HG03159 (cell line): ENCODE measurements around the gene PRSS2.
A peak's percentile ranks its signal among the peaks of the same experiment; 100 is the strongest.

ENCODE experiments used
- ATAC-seq: cut with Tn5 transposase; IDR thresholded peaks from one replicate; pipeline ENCODE4 v1.9.1; 2021; ENCODE audit warnings: mild to moderate bottlenecking, moderate library complexity; ENCODE audit not compliant: unreplicated experiment

PRSS2 gene

DNA sequence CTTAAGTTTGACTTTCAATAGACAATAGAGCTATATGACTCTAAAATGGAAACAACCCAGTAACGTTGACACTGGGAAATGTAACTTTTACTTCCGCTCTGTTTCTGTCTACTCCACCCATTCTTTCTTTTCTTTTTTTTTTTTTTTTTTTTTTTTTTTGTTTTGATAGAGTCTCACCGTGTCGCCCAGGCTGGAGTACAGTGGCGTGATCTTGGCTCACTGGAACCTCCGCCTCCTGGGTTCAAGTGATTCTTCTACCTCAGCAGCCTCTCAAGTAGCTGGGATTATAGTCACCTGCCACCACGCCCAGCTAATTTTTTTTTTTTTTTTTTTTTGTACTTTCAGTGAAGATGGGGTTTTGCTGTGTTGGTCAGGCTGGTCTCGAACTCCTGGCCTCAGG is 13.9 kb downstream of the PRSS2 start:
- no peak for ATAC-seq

DNA sequence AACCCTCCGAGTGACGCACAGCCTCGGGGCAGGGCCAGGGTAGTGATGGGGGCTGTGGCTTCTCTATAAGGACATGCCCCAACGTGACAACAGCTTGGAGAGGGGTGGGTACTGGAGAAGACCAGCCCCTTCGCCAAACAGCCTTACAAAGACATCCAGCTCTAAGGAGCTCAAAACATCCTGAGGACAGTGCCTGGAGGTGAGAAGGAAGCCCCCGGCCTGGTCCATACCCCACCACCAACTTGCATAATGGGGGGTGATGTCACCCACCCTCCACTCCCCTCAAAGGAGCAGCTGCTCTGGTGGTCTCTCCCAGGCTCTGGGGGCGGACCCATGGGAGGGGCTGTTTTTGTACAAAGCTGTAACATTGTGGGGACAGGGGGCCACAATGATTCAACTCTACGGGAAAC is 15.1 kb downstream of the PRSS2 start:
- ATAC-seq, result no peak

DNA sequence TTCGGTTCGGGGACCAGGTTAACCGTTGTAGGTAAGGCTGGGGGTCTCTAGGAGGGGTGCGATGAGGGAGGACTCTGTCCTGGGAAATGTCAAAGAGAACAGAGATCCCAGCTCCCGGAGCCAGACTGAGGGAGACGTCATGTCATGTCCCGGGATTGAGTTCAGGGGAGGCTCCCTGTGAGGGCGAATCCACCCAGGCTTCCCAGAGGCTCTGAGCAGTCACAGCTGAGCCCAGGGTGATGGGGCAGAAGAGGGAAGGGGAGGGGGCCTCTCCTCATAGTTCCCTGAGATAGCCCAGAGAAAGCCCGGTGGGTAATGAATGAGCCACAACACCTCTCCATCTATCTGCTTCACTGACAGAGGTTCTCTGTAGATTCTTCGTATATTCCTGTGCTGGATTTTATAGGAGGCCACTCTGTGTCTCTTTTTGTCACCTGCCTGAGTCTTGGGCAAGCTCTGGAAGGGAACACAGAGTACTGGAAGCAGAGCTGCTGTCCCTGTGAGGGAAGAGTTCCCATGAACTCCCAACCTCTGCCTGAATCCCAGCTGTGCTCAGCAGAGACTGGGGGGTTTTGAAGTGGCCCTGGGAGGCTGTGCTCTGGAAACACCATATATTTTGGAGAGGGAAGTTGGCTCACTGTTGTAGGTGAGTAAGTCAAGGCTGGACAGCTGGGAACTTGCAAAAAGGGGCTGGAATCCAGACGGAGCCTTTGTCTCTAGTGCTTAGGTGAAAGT is 16.4 kb downstream of the PRSS2 start:
- no peak for ATAC-seq

DNA sequence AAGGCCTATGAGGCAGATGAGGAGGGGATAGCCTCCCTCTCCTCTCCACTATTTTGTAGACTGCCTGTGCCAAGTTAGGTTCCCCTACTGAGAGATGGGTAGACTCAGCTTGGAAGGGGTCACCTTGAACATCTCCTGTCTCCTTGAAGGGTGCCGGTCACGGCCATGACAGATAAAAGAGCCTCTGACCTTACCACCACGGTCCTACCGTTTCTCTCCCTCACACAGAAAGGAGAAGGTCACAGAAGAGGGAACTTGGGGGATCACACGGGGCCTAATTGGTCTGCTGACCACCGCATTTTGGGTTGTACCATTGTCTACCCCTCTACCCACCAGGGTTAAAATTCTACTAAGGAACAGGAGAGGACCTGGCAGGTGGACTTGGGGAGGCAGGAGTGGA is 17.0 kb downstream of the PRSS2 start:
- ATAC-seq, result no peak

DNA sequence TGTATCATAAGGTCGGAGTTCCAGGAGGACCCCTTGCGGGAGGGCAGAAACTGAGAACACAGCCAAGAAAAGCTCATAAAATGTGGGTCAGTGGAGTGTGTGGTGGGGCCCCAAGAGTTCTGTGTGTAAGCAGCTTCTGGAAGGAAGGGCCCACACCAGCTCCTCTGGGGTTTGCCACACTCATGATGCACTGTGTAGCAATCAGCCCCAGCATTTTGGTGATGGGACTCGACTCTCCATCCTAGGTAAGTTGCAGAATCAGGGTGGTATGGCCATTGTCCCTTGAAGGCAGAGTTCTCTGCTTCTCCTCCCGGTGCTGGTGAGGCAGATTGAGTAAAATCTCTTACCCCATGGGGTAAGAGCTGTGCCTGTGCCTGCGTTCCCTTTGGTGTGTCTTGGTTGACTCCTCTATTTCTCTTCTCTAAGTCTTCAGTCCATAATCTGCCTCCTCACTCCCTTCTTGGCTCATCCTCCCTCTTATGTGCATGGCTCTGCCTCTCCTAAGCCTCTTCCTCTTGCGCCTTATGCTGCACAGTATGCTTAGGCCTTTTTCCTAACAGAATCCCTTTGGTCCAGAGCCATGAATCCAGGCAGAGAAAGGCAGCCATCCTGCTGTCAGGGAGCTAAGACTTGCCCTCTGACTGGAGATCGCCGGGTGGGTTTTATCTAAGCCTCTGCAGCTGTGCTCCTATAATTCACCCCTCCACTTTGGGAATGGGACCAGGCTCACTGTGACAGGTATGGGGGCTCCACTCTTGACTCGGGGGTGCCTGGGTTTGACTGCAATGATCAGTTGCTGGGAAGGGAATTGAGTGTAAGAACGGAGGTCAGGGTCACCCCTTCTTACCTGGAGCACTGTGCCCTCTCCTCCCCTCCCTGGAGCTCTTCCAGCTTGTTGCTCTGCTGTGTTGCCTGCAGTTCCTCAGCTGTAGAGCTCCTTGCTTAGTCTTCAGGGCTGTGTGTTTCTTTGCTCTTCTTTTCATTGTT is 17.8 kb downstream of the PRSS2 start:
- ATAC-seq, result no peak

DNA sequence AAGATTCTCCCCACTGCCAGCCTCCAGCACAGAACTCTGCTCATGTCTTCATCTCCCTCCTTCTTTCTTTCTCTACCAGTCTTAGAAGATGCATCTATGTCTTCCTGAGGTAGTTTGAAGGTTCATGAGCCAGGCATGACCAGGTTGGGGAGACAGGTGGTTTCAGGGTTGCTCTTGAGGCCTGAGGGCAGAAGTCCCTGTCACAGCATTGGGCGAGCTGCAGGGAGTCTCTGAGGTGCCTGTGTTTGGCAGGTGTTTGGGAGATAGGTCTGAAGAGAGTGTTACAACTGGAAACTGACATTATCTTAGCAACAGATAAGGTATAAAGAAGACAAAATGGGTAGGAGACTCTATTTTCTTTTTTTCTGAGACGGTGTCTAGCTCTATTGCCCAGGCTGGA is 18.7 kb downstream of the PRSS2 start:
- no peak for ATAC-seq

DNA sequence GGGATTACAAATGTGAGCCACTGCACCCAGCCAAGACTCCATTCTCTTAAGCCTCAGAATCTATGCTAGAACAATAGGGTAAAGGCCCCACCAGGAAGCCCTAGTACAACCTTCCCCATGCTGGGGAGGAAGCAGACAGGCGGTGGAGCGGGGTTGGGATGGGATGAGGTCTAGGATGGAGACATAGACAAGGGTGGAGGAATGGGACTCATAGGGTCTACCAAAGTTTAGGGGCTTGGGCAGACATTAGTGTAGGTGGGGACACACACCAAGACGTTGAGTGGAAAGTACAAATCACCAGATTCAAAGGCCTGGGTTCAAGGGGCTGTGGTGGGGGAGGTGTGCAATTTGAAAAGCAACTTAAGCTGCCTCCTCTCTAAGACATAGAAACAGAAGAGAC is 19.3 kb downstream of the PRSS2 start:
- ATAC-seq, result no peak

DNA sequence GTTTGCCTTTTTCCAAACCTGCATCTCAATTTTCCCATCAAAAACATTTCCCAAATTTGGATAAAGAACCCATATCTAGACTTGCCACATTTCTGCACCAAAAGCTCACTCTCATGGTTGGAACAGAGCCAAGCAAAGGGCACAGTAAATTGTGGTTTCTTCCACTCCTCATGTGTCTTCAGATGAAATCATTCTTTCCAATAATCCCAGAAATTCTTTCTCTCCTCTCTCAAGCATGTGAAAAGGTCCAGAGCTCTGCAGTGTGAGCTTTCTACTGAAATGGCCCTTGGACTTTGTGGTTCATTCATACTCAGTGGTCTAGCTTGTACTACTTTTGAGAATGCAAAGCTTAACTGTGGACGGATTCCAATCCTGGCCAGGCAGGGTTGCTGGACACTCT is 19.8 kb downstream of the PRSS2 start:
- ATAC-seq, result no peak

DNA sequence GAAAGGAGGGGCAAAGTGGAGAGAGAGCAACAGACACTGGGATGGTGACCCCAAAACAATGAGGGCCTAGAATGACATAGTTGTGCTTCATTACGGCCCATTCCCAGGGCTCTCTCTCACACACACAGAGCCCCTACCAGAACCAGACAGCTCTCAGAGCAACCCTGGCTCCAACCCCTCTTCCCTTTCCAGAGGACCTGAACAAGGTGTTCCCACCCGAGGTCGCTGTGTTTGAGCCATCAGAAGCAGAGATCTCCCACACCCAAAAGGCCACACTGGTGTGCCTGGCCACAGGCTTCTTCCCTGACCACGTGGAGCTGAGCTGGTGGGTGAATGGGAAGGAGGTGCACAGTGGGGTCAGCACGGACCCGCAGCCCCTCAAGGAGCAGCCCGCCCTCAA is 20.7 kb downstream of the PRSS2 start:
- no peak for ATAC-seq

DNA sequence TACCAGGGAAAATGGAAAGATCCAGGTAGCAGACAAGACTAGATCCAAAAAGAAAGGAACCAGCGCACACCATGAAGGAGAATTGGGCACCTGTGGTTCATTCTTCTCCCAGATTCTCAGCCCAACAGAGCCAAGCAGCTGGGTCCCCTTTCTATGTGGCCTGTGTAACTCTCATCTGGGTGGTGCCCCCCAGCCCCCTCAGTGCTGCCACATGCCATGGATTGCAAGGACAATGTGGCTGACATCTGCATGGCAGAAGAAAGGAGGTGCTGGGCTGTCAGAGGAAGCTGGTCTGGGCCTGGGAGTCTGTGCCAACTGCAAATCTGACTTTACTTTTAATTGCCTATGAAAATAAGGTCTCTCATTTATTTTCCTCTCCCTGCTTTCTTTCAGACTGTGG is 21.4 kb downstream of the PRSS2 start:
- no peak for ATAC-seq

DNA sequence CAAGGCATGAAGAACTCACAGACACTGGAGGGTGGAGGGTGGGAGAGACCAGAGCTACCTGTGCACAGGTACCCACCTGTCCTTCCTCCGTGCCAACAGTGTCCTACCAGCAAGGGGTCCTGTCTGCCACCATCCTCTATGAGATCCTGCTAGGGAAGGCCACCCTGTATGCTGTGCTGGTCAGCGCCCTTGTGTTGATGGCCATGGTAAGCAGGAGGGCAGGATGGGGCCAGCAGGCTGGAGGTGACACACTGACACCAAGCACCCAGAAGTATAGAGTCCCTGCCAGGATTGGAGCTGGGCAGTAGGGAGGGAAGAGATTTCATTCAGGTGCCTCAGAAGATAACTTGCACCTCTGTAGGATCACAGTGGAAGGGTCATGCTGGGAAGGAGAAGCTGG is 21.8 kb downstream of the PRSS2 start:
- no peak for ATAC-seq

DNA sequence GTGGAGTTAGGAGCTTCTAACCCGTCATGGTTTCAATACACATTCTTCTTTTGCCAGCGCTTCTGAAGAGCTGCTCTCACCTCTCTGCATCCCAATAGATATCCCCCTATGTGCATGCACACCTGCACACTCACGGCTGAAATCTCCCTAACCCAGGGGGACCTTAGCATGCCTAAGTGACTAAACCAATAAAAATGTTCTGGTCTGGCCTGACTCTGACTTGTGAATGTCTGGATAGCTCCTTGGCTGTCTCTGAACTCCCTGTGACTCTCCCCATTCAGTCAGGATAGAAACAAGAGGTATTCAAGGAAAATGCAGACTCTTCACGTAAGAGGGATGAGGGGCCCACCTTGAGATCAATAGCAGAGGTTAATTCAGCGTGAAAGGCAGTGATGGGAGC is 22.4 kb downstream of the PRSS2 start:
- ATAC-seq, result no peak

DNA sequence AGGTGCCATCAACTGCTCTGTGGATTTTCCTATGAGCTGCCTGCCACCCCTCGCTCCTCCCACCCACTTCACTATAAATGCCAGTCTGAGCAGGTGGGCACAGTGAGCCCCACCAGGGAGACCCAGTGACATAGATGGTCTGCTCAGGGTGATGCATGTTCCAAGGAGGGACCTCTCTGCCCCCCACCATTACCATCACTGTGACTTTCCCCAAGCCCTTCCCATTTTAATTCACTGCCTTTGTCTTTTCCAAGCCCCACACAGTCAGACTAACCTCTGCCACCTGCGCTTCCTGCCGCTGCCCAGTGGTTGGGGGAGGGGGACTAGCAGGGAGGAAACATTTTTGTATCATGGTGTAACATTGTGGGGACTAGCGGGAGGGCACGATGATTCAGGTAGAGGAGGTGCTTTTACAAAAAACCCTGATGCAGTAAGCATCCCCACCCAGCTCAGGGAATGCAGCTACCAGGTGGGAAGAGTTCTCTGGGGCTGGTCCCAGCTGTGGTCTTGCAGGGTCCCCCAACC is 24.6 kb downstream of the PRSS2 start:
- ATAC-seq, result no peak

DNA sequence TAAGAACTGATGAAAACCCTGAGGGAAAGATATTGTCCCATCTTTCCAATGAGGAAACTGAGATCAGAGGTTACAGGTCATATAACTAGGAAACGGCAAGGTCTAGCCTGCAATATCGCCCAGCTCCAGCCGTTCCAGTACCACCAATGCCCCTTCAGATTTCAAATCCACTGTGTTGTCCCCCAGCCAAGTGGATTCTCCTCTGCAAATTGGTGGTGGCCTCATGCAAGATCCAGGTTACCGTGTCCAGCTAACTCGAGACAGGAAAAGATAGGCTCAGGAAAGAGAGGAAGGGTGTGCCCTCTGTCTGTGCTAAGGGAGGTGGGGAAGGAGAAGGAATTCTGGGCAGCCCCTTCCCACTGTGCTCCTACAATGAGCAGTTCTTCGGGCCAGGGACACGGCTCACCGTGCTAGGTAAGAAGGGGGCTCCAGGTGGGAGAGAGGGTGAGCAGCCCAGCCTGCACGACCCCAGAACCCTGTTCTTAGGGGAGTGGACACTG is 25.3 kb downstream of the PRSS2 start:
- no peak for ATAC-seq

DNA sequence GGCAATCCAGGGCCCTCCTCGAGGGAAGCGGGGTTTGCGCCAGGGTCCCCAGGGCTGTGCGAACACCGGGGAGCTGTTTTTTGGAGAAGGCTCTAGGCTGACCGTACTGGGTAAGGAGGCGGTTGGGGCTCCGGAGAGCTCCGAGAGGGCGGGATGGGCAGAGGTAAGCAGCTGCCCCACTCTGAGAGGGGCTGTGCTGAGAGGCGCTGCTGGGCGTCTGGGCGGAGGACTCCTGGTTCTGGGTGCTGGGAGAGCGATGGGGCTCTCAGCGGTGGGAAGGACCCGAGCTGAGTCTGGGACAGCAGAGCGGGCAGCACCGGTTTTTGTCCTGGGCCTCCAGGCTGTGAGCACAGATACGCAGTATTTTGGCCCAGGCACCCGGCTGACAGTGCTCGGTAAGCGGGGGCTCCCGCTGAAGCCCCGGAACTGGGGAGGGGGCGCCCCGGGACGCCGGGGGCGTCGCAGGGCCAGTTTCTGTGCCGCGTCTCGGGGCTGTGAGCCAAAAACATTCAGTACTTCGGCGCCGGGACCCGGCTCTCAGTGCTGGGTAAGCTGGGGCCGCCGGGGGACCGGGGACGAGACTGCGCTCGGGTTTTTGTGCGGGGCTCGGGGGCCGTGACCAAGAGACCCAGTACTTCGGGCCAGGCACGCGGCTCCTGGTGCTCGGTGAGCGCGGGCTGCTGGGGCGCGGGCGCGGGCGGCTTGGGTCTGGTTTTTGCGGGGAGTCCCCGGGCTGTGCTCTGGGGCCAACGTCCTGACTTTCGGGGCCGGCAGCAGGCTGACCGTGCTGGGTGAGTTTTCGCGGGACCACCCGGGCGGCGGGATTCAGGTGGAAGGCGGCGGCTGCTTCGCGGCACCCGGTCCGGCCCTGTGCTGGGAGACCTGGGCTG is 26.0 kb downstream of the PRSS2 start:
- ATAC-seq, result peak; percentile 55

DNA sequence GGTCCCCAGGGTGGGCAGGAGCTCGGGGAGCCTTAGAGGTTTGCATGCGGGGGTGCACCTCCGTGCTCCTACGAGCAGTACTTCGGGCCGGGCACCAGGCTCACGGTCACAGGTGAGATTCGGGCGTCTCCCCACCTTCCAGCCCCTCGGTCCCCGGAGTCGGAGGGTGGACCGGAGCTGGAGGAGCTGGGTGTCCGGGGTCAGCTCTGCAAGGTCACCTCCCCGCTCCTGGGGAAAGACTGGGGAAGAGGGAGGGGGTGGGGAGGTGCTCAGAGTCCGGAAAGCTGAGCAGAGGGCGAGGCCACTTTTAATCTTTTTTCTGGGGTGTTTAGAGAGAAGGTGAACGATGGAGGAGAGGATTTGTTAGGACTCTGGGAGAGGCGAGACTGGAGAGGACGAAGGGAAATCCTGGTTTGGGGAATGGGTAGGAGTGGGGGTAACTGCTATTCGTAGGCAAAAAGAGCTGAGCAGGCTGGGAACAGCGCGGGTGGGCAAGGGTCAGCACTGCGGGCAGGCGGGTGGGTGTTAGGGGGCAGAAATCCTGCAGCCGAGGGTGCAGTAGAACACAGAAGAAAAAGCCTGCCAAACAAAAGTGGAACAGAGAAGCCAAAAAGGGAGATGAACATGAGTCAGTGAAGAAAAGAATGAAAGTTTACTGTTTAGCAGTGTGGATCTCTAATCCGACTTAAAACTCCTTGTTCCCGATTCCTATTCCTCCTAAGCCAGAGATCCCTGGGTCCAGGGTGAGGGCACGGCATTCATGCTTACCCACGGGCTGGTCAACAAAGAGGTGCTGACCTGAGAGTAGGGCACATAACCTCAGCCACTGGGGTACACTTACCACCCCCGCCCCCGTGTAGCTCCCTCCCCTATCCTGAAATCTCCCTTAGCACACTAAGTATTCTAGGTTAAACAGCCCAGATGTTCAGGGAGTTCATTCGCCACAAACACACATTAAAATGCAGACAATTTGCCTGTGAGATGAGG is 26.9 kb downstream of the PRSS2 start:
- peak; percentile 37 for ATAC-seq

DNA sequence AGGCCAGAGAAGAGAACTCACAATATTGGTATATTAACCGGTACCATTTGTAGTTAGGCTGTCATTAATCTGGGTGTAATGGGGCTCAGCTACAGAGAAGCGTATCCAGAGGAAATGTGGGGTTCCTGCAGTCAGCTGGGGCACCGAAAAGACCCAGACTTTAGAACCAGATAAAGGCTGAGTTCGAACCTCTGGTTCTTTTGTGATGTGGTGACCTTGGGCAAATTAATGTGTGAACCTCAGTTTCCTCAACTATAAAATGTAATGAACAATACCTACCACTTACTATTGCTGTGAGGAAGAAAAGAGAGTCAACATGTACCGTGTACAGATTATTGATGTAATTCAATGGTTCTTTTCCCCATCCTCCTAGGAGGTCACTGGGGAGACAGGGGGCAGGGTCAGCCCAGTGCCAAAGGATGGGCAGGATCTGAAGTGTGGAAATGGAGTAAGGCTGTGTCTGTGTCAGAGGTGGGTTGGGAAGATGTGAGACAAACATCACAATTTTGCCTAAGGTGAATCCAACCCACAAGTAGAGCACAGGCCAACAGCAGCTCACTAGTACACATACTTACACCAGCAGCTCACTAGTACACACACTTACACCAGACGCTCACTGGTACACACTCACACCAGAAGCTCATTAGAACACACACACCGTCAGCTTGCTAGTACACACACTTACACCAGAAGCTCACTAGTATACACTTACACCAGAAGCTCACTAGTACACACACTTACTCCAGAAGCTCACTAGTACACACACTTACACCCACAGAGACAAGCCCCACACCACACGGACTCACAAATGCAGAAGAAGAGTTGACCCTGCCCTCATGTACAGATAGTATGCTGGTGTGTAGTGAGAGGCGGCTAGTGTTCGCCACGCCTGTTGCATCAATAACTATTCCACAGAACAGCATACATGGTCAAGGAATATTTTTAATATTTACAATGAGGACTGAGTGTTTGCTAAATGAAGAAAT is 28.0 kb downstream of the PRSS2 start:
- ATAC-seq, result no peak

DNA sequence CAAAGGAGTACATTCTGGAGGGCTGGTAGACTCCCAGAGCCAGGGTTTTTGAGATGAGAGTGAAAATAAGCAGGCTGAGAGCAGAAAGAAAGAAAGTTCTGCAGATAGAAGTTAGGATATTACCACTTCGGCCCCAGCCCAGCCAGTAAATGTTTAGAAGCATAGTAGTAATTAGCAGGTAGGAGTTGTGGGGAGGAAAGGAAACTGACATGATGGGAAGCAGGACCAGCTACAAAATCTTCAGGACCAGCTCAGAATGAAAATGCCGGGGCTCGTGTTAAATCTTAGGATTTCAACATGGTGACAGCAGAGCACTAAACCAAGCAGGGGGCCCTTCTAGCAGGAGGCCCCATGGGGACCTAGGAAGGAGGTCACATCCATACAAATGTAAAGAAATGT is 28.7 kb downstream of the PRSS2 start:
- no peak for ATAC-seq
